Panc1 (cell line): ENCODE data around the gene ACOT8. TPM values are rescaled to one million over a fixed set of nuclear protein-coding genes. Genes with fewer than 3 reads are reported as not detected.

Experiments used
- ATAC-seq: fragments of 200-7000 bp; cut with Tn5 transposase; 2 replicates; pipeline ENCODE4 v1.9.1; 2020; ENCODE audit warnings: mild to moderate bottlenecking, moderate library complexity
- BruUV-seq: library from RNA; stranded (reverse); fragments of 400-500 nt; replicated peaks from 2 replicates; lab custom pipeline; 2021; lab: Mats Ljungman, UMichigan
- CTCF ChIA-PET: fragments of 300-600 bp; sonication (Branson Sonifier 250); formaldehyde crosslinking; loops from one replicate; lab custom pipeline; 2022; ENCODE audit warnings: antibody characterized with exemption; lab: Charles Lee
- POLR2A ChIA-PET: fragments of 300-600 bp; sonication (Branson Sonifier 250); formaldehyde crosslinking; loops from one replicate; lab custom pipeline; 2022; ENCODE audit warnings: antibody characterized with exemption; lab: Charles Lee
- DNase-seq: peaks from one replicate; pipeline ENCODE4 v3.0.0-alpha.2; 2010; ENCODE audit warnings: low read depth, low spot score
- H3K27ac ChIP-seq: 2 replicates; pipeline ENCODE4 v1.5.1; 2011; ENCODE audit warnings: mild to moderate bottlenecking, low read length, inconsistent platforms
- H3K27me3 ChIP-seq: fragments of 200-500 bp; sonication (Bioruptor generic); 2 replicates; pipeline ENCODE4 v1.6.0; 2014; ENCODE audit warnings: low read length, inconsistent platforms; ENCODE audit not compliant: control insufficient read depth, insufficient read depth
- H3K36me3 ChIP-seq: fragments of 200-500 bp; sonication (Bioruptor generic); 2 replicates; pipeline ENCODE4 v1.5.1; 2014; ENCODE audit warnings: inconsistent platforms, mild to moderate bottlenecking, low read length, moderate library complexity; ENCODE audit not compliant: control insufficient read depth, insufficient read depth
- H3K4me1 ChIP-seq: 2 replicates; pipeline ENCODE4 v1.5.1; 2011; ENCODE audit warnings: inconsistent platforms, mild to moderate bottlenecking, low read length, moderate library complexity; ENCODE audit not compliant: control insufficient read depth, insufficient read depth
- H3K4me3 ChIP-seq, 2 experiments: 2 replicates each; pipeline ENCODE4 v1.5.1; 2011 to 2012; ENCODE audit warnings: low read depth in 2 of 2, low read length in 2 of 2, mild to moderate bottlenecking in 2 of 2, inconsistent platforms in 1 of 2, moderate library complexity in 1 of 2
- H3K9me3 ChIP-seq: fragments of 200-500 bp; sonication (Bioruptor generic); 2 replicates; pipeline ENCODE4 v1.5.1; 2014; ENCODE audit warnings: low read depth, mild to moderate bottlenecking, inconsistent platforms, low read length, moderate library complexity; ENCODE audit not compliant: control insufficient read depth, insufficient read depth
- POLR2AphosphoS5 ChIP-seq: IDR thresholded peaks from 2 replicates; pipeline ENCODE4 v1.6.1; 2012; ENCODE audit warnings: mild to moderate bottlenecking, low read depth, low read length, moderate library complexity
- REST ChIP-seq, 2 experiments: IDR thresholded peaks; 2 replicates each; pipeline ENCODE4 v1.6.1; 2011 to 2012; ENCODE audit warnings: low read depth in 2 of 2, control low read depth in 1 of 2, low read length in 1 of 2, mild to moderate bottlenecking in 1 of 2, moderate library complexity in 1 of 2; ENCODE audit not compliant: insufficient read depth in 1 of 2
- SIN3A ChIP-seq: IDR thresholded peaks from 2 replicates; pipeline ENCODE4 v1.6.1; 2012; ENCODE audit warnings: low read depth, mild to moderate bottlenecking, low read length, moderate library complexity, borderline replicate concordance; ENCODE audit not compliant: insufficient read depth
- TCF7L2 ChIP-seq: IDR thresholded peaks from 2 replicates; pipeline ENCODE4 v1.6.1; 2011; ENCODE audit warnings: mild to moderate bottlenecking, low read depth, low read length, inconsistent platforms
- in situ Hi-C: cut with HindIII; loops from 2 replicates; pipeline ENCODE4 v1.10.0; 2016; ENCODE audit warnings: low sequenced_read_pairs, low pct_unique_long_range_greater_than_20kb
- intact Hi-C: fragments of 100-400 bp; cut with micrococcal nuclease; formaldehyde crosslinking; loops from one replicate; pipeline ENCODE4 v1.10.0; 2022; ENCODE audit not compliant: unreplicated experiment
- total RNA-seq: library from RNA; stranded (reverse); gene quantifications from one replicate; pipeline ENCODE4 v1.2.1, GENCODE V29; 2021; ENCODE audit not compliant: unreplicated experiment
- TF ChIP-seq, protein P1 (sequence below): fragments of 450-650 bp; IDR thresholded peaks from 2 replicates; pipeline ENCODE4 v1.5.1; 2017; ENCODE audit warnings: mild to moderate bottlenecking

Gene ACOT8
- total RNA-seq, 1 experiment from 2014 or later: 21.1 TPM

DNA sequence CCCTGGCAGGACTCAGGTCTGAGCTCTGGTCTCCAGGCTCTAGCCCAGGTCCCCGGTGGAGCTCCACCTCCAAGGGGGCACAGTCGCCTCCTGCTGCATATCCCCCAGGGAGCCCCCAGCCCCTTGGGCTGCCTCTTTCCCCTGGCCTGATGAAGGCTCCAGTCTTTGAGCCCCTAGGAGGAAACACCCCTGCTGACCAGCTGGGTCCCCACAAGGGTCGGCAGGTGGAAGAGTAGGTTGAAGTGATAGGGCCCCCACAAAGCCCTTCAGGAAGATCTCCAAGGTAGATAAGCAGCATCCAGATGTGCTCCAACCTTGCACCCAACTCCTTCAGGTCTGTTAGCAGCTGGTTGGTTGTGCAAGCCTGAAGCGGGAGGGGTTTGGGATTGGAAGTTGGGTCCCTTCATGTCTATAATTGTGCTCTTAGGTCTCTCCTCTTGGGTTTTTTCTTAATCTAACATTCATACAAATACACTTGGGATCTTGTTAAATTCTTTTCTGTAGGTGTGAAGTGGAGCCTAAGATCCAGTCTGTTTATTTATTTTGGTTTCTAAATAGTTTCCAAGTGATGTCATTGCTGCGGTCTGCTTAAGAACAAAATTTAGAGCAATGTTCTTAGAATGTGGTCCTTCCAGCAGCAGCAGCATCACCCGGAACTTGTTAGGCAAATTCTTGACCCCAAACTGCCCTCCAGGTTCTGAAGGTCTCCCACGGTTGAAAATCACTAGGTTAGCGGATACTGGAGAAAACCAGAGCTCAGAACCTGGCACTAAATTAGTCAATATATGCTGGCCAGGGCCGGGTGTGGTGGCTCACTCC, 39.6 kb downstream of the ACOT8 start:
- ChIA-PET CTCF (interaction anchor here (0.6 kb wide), 2 partner anchors 13 to 71 kb away, joined by 3 to 13 read pairs; no protein-coding TSS in a partner anchor), POLR2A (interaction anchor here (0.7 kb wide), 1 partner anchor 39 kb away, joined by 5 read pairs; no protein-coding TSS in a partner anchor)
- no peaks in the 10 kb centered on the region for H3K9me3 ChIP-seq
- H3K36me3 ChIP-seq: peaks cover 8% of the 10 kb centered on the region
- DNase-seq (no peak), ATAC-seq (peak; percentile 16; the same call in 1 of the 2 replicates)
- intact Hi-C loops: no loop called here
- TF ChIP-seq POLR2AphosphoS5 (peak; percentile 47), SIN3A (no peak), TCF7L2 (no peak)
- BruUV-seq: no TSS peak
- H3K4me1 ChIP-seq: peaks cover 35% of the 10 kb centered on the region
- no peaks in the 10 kb centered on the region for H3K27me3 ChIP-seq
- in situ Hi-C loops: no loop called here
- H3K27ac ChIP-seq: peak overlapping the region; percentile 26; the same call in 1 of the 2 replicates
- H3K4me3 ChIP-seq: no peak overlapping the region

- DNase-seq (no peak), ATAC-seq (no peak)
- in situ Hi-C loops (no loop called here), intact Hi-C loops (no loop called here)
- peak overlapping the region; percentile 26; the same call in 1 of the 2 replicates for H3K27ac ChIP-seq
- POLR2A ChIA-PET: interaction anchor here (0.6 to 0.7 kb wide), 3 partner anchors 39 to 490 kb away, joined by 3 to 5 read pairs (median 3); no protein-coding TSS in a partner anchor
- peaks cover 37% of the 10 kb centered on the region for H3K4me1 ChIP-seq
- H3K4me3 ChIP-seq: no peak overlapping the region; a peak in 1 of 4 replicates
- BruUV-seq: no TSS peak
- no peaks in the 10 kb centered on the region for H3K9me3 ChIP-seq
- CTCF ChIA-PET: interaction anchor here (0.6 kb wide), 1 partner anchor 13 kb away, joined by 13 read pairs; no protein-coding TSS in a partner anchor
- TF ChIP-seq TCF7L2 (no peak), SIN3A (no peak), POLR2AphosphoS5 (no peak), REST (IDR thresholded peaks at IDR 0.05; ENCODE audit: insufficient read depth in 1 of 2, low read depth in 2 of 2, low read length in 1 of 2) (no peak)
- TF ChIP-seq, protein P1, sequence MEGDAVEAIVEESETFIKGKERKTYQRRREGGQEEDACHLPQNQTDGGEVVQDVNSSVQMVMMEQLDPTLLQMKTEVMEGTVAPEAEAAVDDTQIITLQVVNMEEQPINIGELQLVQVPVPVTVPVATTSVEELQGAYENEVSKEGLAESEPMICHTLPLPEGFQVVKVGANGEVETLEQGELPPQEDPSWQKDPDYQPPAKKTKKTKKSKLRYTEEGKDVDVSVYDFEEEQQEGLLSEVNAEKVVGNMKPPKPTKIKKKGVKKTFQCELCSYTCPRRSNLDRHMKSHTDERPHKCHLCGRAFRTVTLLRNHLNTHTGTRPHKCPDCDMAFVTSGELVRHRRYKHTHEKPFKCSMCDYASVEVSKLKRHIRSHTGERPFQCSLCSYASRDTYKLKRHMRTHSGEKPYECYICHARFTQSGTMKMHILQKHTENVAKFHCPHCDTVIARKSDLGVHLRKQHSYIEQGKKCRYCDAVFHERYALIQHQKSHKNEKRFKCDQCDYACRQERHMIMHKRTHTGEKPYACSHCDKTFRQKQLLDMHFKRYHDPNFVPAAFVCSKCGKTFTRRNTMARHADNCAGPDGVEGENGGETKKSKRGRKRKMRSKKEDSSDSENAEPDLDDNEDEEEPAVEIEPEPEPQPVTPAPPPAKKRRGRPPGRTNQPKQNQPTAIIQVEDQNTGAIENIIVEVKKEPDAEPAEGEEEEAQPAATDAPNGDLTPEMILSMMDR: no peak
- no peaks in the 10 kb centered on the region for H3K27me3 ChIP-seq
- H3K36me3 ChIP-seq: peaks cover 8% of the 10 kb centered on the region
Observed at GRCh38 chr20:45816951-45817350, 40.2 kb downstream of the ACOT8 start.
